ENCODE measurements around the gene RESF1.
A peak's percentile ranks its signal among the peaks of the same experiment; 100 is the strongest.

RESF1 gene

GRCh38 chr12:31959701-31960391 is 631 bp downstream of the RESF1 start:
- DNase-seq, result peak; percentile 70

- no peak for DNase-seq
Observed at GRCh38 chr12:31961137-31961536, 1.9 kb downstream of the RESF1 start.

- DNase-seq, result no peak
Observed at GRCh38 chr12:31962076-31962475, 2.9 kb downstream of the RESF1 start.

- no peak for DNase-seq
Observed at GRCh38 chr12:31964280-31964679, 5.1 kb downstream of the RESF1 start.

GRCh38 chr12:31965090-31965489 is 5.9 kb downstream of the RESF1 start:
- peak; percentile 35 to 71 for DNase-seq

GRCh38 chr12:31966558-31967205 is 7.5 kb downstream of the RESF1 start:
- DNase-seq, result no peak

GRCh38 chr12:31967539-31967938 is 8.3 kb downstream of the RESF1 start:
- DNase-seq, result peak; percentile 8 to 34

GRCh38 chr12:31970199-31970598 is 11.0 kb downstream of the RESF1 start:
- no peak for DNase-seq

- DNase-seq, result no peak
Observed at GRCh38 chr12:31973818-31974217, 14.6 kb downstream of the RESF1 start.

GRCh38 chr12:31974673-31975072 is 15.5 kb downstream of the RESF1 start:
- DNase-seq, result no peak

GRCh38 chr12:31984806-31985591 is 25.8 kb downstream of the RESF1 start:
- no peak for DNase-seq

GRCh38 chr12:31985832-31986231 is 26.6 kb downstream of the RESF1 start:
- no peak for DNase-seq

GRCh38 chr12:31989571-31990362 is 30.6 kb downstream of the RESF1 start:
- DNase-seq, result no peak

GRCh38 chr12:31991146-31991545 is 31.9 kb downstream of the RESF1 start:
- no peak for DNase-seq

- no peak for DNase-seq
Observed at GRCh38 chr12:31991815-31992214, 32.6 kb downstream of the RESF1 start.

GRCh38 chr12:31999692-32000091 is 40.5 kb downstream of the RESF1 start:
- DNase-seq, result no peak

GRCh38 chr12:32000373-32001005 is 41.3 kb downstream of the RESF1 start:
- no peak for DNase-seq

GRCh38 chr12:32002848-32003493 is 43.8 kb downstream of the RESF1 start:
- DNase-seq, result no peak

- DNase-seq, result no peak
Observed at GRCh38 chr12:32003654-32004053, 44.4 kb downstream of the RESF1 start.

- no peak for DNase-seq
Observed at GRCh38 chr12:32005496-32006125, 46.4 kb downstream of the RESF1 start.

All from CD4-positive, alpha-beta T cell treated with Interleukin-1 beta for 1 hour (primary cell).